ENCODE measurements around the gene BYSL.

- TF ChIP-seq CTCF (IDR thresholded peaks at IDR 0.05; ENCODE audit: insufficient read depth, low read length), result no peak
- TF ChIP-seq REST (IDR thresholded peaks at IDR 0.05; ENCODE audit: insufficient replicate concordance, low read depth), result no peak
- peak; percentile 24; the same call in 1 of the 2 replicates for TF ChIP-seq POLR2AphosphoS5 (IDR thresholded peaks at IDR 0.05; ENCODE audit: low read depth)
- no peak for TF ChIP-seq GABPA (IDR thresholded peaks at IDR 0.05; ENCODE audit: low read depth)
Measured at GRCh38 chr6:41941280-41942066, 20.2 kb downstream of the BYSL start, which contains the start of gene CCND3.
